HG03565 (cell line): ENCODE measurements around the gene OLFML2B.

Experiments used
- ATAC-seq: cut with Tn5 transposase; IDR thresholded peaks from one replicate; pipeline ENCODE4 v1.9.1; 2021; ENCODE audit warnings: mild to moderate bottlenecking, moderate library complexity; ENCODE audit not compliant: unreplicated experiment

Gene OLFML2B

GRCh38 chr1:162008799-162009198, 14.9 kb downstream of the OLFML2B start:
- ATAC-seq: no peak

GRCh38 chr1:162007466-162007865, 16.2 kb downstream of the OLFML2B start:
- ATAC-seq: no peak

- no peak for ATAC-seq
Measured at GRCh38 chr1:162006081-162006480, 17.6 kb downstream of the OLFML2B start.

GRCh38 chr1:162004441-162004950, 19.2 kb downstream of the OLFML2B start:
- ATAC-seq: no peak

GRCh38 chr1:162003830-162004215, 19.8 kb downstream of the OLFML2B start:
- no peak for ATAC-seq

GRCh38 chr1:162003061-162003829, 20.4 kb downstream of the OLFML2B start:
- no peak for ATAC-seq

- no peak for ATAC-seq
Measured at GRCh38 chr1:162000053-162000420, 23.6 kb downstream of the OLFML2B start.

- ATAC-seq: no peak
Measured at GRCh38 chr1:161999301-162000052, 24.2 kb downstream of the OLFML2B start.

GRCh38 chr1:161998811-161999210, 24.9 kb downstream of the OLFML2B start:
- ATAC-seq: no peak

GRCh38 chr1:161997152-161997551, 26.5 kb downstream of the OLFML2B start:
- no peak for ATAC-seq

GRCh38 chr1:161994175-161994668, 29.4 kb downstream of the OLFML2B start:
- no peak for ATAC-seq

GRCh38 chr1:161993576-161993975, 30.1 kb downstream of the OLFML2B start:
- ATAC-seq: no peak

- ATAC-seq: no peak
Measured at GRCh38 chr1:161989786-161990185, 33.9 kb downstream of the OLFML2B start.

- ATAC-seq: no peak
Measured at GRCh38 chr1:161989108-161989507, 34.6 kb downstream of the OLFML2B start.

GRCh38 chr1:161988413-161988812, 35.3 kb downstream of the OLFML2B start:
- no peak for ATAC-seq

- no peak for ATAC-seq
Measured at GRCh38 chr1:161987872-161988271, 35.8 kb downstream of the OLFML2B start.

GRCh38 chr1:161987303-161987702, 36.4 kb downstream of the OLFML2B start:
- ATAC-seq: no peak

GRCh38 chr1:161986328-161986727, 37.3 kb downstream of the OLFML2B start:
- ATAC-seq: no peak

GRCh38 chr1:161985301-161985822, 38.3 kb downstream of the OLFML2B start:
- ATAC-seq: no peak

GRCh38 chr1:161983725-161984124, 39.9 kb downstream of the OLFML2B start:
- ATAC-seq: no peak

- no peak for ATAC-seq
Measured at GRCh38 chr1:161982917-161983316, 40.8 kb downstream of the OLFML2B start.

- ATAC-seq: no peak
Measured at GRCh38 chr1:161982507-161982895, 41.2 kb downstream of the OLFML2B start.
